GM06990 (cell line): ENCODE results near the gene RARS2.

Experiments used
- DNase-seq: peaks from one replicate; pipeline ENCODE4 v3.0.0-alpha.2; 2011; ENCODE audit not compliant: insufficient read length; ENCODE audit errors: extremely low read depth
- H3K27me3 ChIP-seq: replicated peaks from 2 replicates; pipeline ENCODE4 v1.6.0; 2011; ENCODE audit warnings: low read length; ENCODE audit not compliant: control insufficient read depth, insufficient read depth
- H3K36me3 ChIP-seq: 2 replicates; pipeline ENCODE4 v1.5.1; 2011; ENCODE audit warnings: low read length; ENCODE audit not compliant: control insufficient read depth, insufficient read depth
- H3K4me3 ChIP-seq: replicated peaks from 2 replicates; pipeline ENCODE4 v1.5.1; 2011; ENCODE audit warnings: low read depth, mild to moderate bottlenecking, control low read depth, low read length
- CTCF ChIP-seq: IDR thresholded peaks from 2 replicates; pipeline ENCODE4 v1.5.1; 2011; ENCODE audit warnings: low read length, control low read depth, mild to moderate bottlenecking, inconsistent platforms; ENCODE audit not compliant: insufficient read depth, poor library complexity, severe bottlenecking

Gene RARS2

GRCh38 chr6:87555506-87555905 is 34.3 kb downstream of the RARS2 start:
- no peak for TF ChIP-seq CTCF
- Histone ChIP-seq H3K36me3 (no peaks in the 10 kb centered on the region; the same call in 1 of the 2 replicates), H3K27me3 (no peaks in the 10 kb centered on the region), H3K4me3 (no peak overlapping the region)
- no peak for DNase-seq

GRCh38 chr6:87553159-87553765 is 36.5 kb downstream of the RARS2 start:
- H3K4me3 ChIP-seq, result no peak overlapping the region
- no peaks in the 10 kb centered on the region for H3K27me3 ChIP-seq
- H3K36me3 ChIP-seq, result no peaks in the 10 kb centered on the region; the same call in 1 of the 2 replicates
- no peak for DNase-seq
- TF ChIP-seq CTCF, result no peak

GRCh38 chr6:87551799-87552198 is 38.0 kb downstream of the RARS2 start:
- no peak for TF ChIP-seq CTCF
- no peak for DNase-seq
- H3K4me3 ChIP-seq, result no peak overlapping the region
- H3K36me3 ChIP-seq, result no peaks in the 10 kb centered on the region; the same call in 1 of the 2 replicates
- no peaks in the 10 kb centered on the region for H3K27me3 ChIP-seq

- no peak for TF ChIP-seq CTCF
- Histone ChIP-seq H3K36me3 (peaks cover 2% of the 10 kb centered on the region), H3K27me3 (no peaks in the 10 kb centered on the region), H3K4me3 (no peak overlapping the region)
- no peak for DNase-seq
Observed at GRCh38 chr6:87544474-87544735, 45.4 kb downstream of the RARS2 start.

GRCh38 chr6:87543696-87544473 is 45.9 kb downstream of the RARS2 start:
- Histone ChIP-seq H3K27me3 (no peaks in the 10 kb centered on the region), H3K4me3 (no peak overlapping the region), H3K36me3 (peaks cover 4% of the 10 kb centered on the region)
- TF ChIP-seq CTCF, result no peak
- DNase-seq, result no peak
